ENCODE results near the gene SPEN. TPM values are rescaled to one million over a fixed set of nuclear protein-coding genes. Genes with fewer than 3 reads are reported as not detected.

Gene SPEN
- total RNA-seq, 4 donors from 2014 or later: 34.6 to 49.9 (median 44.7) TPM

GRCh38 chr1:15935056-15935950 lies 87.8 kb downstream of the SPEN start:
- H3K9me3 ChIP-seq: no peaks in the 10 kb centered on the region
- no peak for DNase-seq (ENCODE audit: extremely low spot score)
- no peaks in the 10 kb centered on the region for H3K27me3 ChIP-seq
- no peak overlapping the region for H3K4me3 ChIP-seq
- H3K27ac ChIP-seq (replicated peaks in 1 of 4): no peak overlapping the region
- H3K4me1 ChIP-seq: peaks cover 4 to 28% (median 18%) of the 10 kb centered on the region in 4 donors
- no peak for TF ChIP-seq POLR2AphosphoS5 (IDR thresholded peaks at IDR 0.05)
- no peak for TF ChIP-seq EP300 (IDR thresholded peaks at IDR 0.05)
- peaks cover 61 to 100% (median 96%) of the 10 kb centered on the region in 4 donors for H3K36me3 ChIP-seq
- WGBS: 95% methylated on average over 20 of the region's 29 CpGs
- intact Hi-C loops (cut with DNase I): no loop called here

GRCh38 chr1:15936025-15936424 lies 88.5 kb downstream of the SPEN start:
- intact Hi-C loops (cut with DNase I): no loop called here
- Histone ChIP-seq H3K27ac (replicated peaks in 1 of 4) (no peak overlapping the region), H3K27me3 (no peaks in the 10 kb centered on the region), H3K4me1 (peaks cover 4 to 28% (median 18%) of the 10 kb centered on the region in 4 donors), H3K9me3 (no peaks in the 10 kb centered on the region), H3K4me3 (no peak overlapping the region), H3K36me3 (peaks cover 65 to 100% (median 97%) of the 10 kb centered on the region in 4 donors)
- DNase-seq (ENCODE audit: extremely low spot score): no peak
- WGBS: 87% methylated on average over 9 of the region's 10 CpGs
- no peak for TF ChIP-seq POLR2AphosphoS5 (IDR thresholded peaks at IDR 0.05)
- TF ChIP-seq POLR2A (IDR thresholded peaks at IDR 0.05; ENCODE audit: low read depth): no peak
- TF ChIP-seq EP300 (IDR thresholded peaks at IDR 0.05): no peak
- no peak for TF ChIP-seq CTCF (IDR thresholded peaks at IDR 0.05)

- TF ChIP-seq POLR2A (IDR thresholded peaks at IDR 0.05; ENCODE audit: low read depth) (no peak), POLR2AphosphoS5 (IDR thresholded peaks at IDR 0.05) (no peak), CTCF (IDR thresholded peaks at IDR 0.05) (no peak), EP300 (IDR thresholded peaks at IDR 0.05) (no peak)
- H3K9me3 ChIP-seq: no peaks in the 10 kb centered on the region
- no peaks in the 10 kb centered on the region for H3K27me3 ChIP-seq
- 58% methylated on average over 2 of the region's 7 CpGs for WGBS
- peak overlapping the region in 3 of 4 donors; percentile 9 to 67 (median 37) for H3K27ac ChIP-seq (replicated peaks in 1 of 4)
- intact Hi-C loops (cut with DNase I): no loop called here
- no peak for DNase-seq (ENCODE audit: extremely low spot score)
- H3K4me3 ChIP-seq: no peak overlapping the region
- peaks cover 4 to 28% (median 18%) of the 10 kb centered on the region in 4 donors for H3K4me1 ChIP-seq
- peaks cover 64 to 100% (median 97%) of the 10 kb centered on the region in 4 donors for H3K36me3 ChIP-seq
These were observed 89.6 kb downstream of the SPEN start for GRCh38 chr1:15937146-15937545.

GRCh38 chr1:15937706-15938168 lies 90.2 kb downstream of the SPEN start:
- Histone ChIP-seq H3K9me3 (no peaks in the 10 kb centered on the region), H3K4me1 (peaks cover 4 to 28% (median 18%) of the 10 kb centered on the region in 4 donors), H3K4me3 (no peak overlapping the region), H3K27ac (replicated peaks in 1 of 4) (peak overlapping the region in 3 of 4 donors; percentile 9 to 67 (median 37)), H3K27me3 (no peaks in the 10 kb centered on the region), H3K36me3 (peaks cover 65 to 100% (median 97%) of the 10 kb centered on the region in 4 donors)
- intact Hi-C loops (cut with DNase I): no loop called here
- WGBS: 58% methylated on average over 11 of the region's 14 CpGs
- peak in 1 of 2 donors; percentile 17 for TF ChIP-seq POLR2AphosphoS5 (IDR thresholded peaks at IDR 0.05)
- TF ChIP-seq POLR2A (IDR thresholded peaks at IDR 0.05; ENCODE audit: low read depth): no peak
- TF ChIP-seq EP300 (IDR thresholded peaks at IDR 0.05): no peak
- no peak for TF ChIP-seq CTCF (IDR thresholded peaks at IDR 0.05)
- no peak for DNase-seq (ENCODE audit: extremely low spot score)

- Histone ChIP-seq H3K4me3 (no peak overlapping the region), H3K36me3 (peaks cover 66 to 100% (median 97%) of the 10 kb centered on the region in 4 donors), H3K9me3 (no peaks in the 10 kb centered on the region), H3K27ac (replicated peaks in 1 of 4) (peak overlapping the region; percentile 45 to 67 (median 61)), H3K27me3 (no peaks in the 10 kb centered on the region), H3K4me1 (peaks cover 4 to 28% (median 18%) of the 10 kb centered on the region in 4 donors)
- intact Hi-C loops (cut with DNase I): no loop called here
- no peak for TF ChIP-seq POLR2A (IDR thresholded peaks at IDR 0.05; ENCODE audit: low read depth)
- TF ChIP-seq EP300 (IDR thresholded peaks at IDR 0.05): no peak
- no peak for TF ChIP-seq POLR2AphosphoS5 (IDR thresholded peaks at IDR 0.05)
- TF ChIP-seq CTCF (IDR thresholded peaks at IDR 0.05): no peak
- WGBS: 96% methylated on average over 4 of the region's 8 CpGs
- DNase-seq (ENCODE audit: extremely low spot score): no peak
These were observed 91.2 kb downstream of the SPEN start for GRCh38 chr1:15938628-15939161.

Measured in esophagus muscularis mucosa (tissue), 4 donors.